Measurements from ENCODE around the gene TOP1.

Gene TOP1

GRCh38 chr20:41027872-41028358 is 707 bp upstream of the TOP1 start:
- H3K4me3 ChIP-seq (ENCODE audit: low read depth, low read length) = peak overlapping the region; percentile 89
- no peak for DNase-seq (ENCODE audit: low read depth)
- TF ChIP-seq CTCF (IDR thresholded peaks at IDR 0.05; ENCODE audit: control insufficient read depth, extremely low read depth, insufficient read depth) = no peak

- no peak for TF ChIP-seq CTCF (IDR thresholded peaks at IDR 0.05; ENCODE audit: control insufficient read depth, extremely low read depth, insufficient read depth)
- H3K4me3 ChIP-seq (ENCODE audit: low read depth, low read length) = peak overlapping the region; percentile 89
- no peak for DNase-seq (ENCODE audit: low read depth)
Observed at GRCh38 chr20:41029150-41029901, 704 bp downstream of the TOP1 start.

- DNase-seq (ENCODE audit: low read depth) = no peak
- peak overlapping the region; percentile 89 for H3K4me3 ChIP-seq (ENCODE audit: low read depth, low read length)
- no peak for TF ChIP-seq CTCF (IDR thresholded peaks at IDR 0.05; ENCODE audit: control insufficient read depth, extremely low read depth, insufficient read depth)
Observed at GRCh38 chr20:41030061-41030460, 1.4 kb downstream of the TOP1 start.

GRCh38 chr20:41030531-41031242 is 2.1 kb downstream of the TOP1 start:
- no peak for TF ChIP-seq CTCF (IDR thresholded peaks at IDR 0.05; ENCODE audit: control insufficient read depth, extremely low read depth, insufficient read depth)
- peak overlapping the region; percentile 89 for H3K4me3 ChIP-seq (ENCODE audit: low read depth, low read length)
- no peak for DNase-seq (ENCODE audit: low read depth)

- peak; percentile 77 for DNase-seq (ENCODE audit: low read depth)
- TF ChIP-seq CTCF (IDR thresholded peaks at IDR 0.05; ENCODE audit: control insufficient read depth, extremely low read depth, insufficient read depth) = no peak
- peak overlapping the region; percentile 89 for H3K4me3 ChIP-seq (ENCODE audit: low read depth, low read length)
Observed at GRCh38 chr20:41031243-41031619, 2.6 kb downstream of the TOP1 start.

- no peak for TF ChIP-seq CTCF (IDR thresholded peaks at IDR 0.05; ENCODE audit: control insufficient read depth, extremely low read depth, insufficient read depth)
- no peak overlapping the region for H3K4me3 ChIP-seq (ENCODE audit: low read depth, low read length)
- no peak for DNase-seq (ENCODE audit: low read depth)
Observed at GRCh38 chr20:41032271-41032670, 3.6 kb downstream of the TOP1 start.
